Endothelial cell of umbilical vein (primary cell): ENCODE data around the gene FAM120A. TPM values are rescaled to one million over a fixed set of nuclear protein-coding genes. Genes with fewer than 3 reads are reported as not detected.

ENCODE experiments used
- BruUV-seq: library from RNA; stranded (reverse); fragments of 400-500 nt; replicated peaks from 2 replicates; lab custom pipeline; 2021; lab: Mats Ljungman, UMichigan
- CTCF ChIA-PET: fragments of 300-600, 350-600 bp; sonication (Branson Sonifier 250); formaldehyde crosslinking; loops from one replicate; lab custom pipeline; 2021; ENCODE audit warnings: antibody characterized with exemption, inconsistent platforms; lab: Charles Lee
- POLR2A ChIA-PET: fragments of 300-600, 350-600 bp; sonication (Branson Sonifier 250); formaldehyde crosslinking; loops from one replicate; lab custom pipeline; 2021; ENCODE audit warnings: antibody characterized with exemption, inconsistent platforms; lab: Charles Lee
- DNase-seq: peaks from one replicate; pipeline ENCODE4 v3.0.0-alpha.2; 2011; ENCODE audit warnings: low read depth, low spot score
- FAIRE-seq: peaks from 2 replicates; lab custom pipeline; 2011; peaks lifted over from hg19 to GRCh38; lab: Jason Lieb, UNC
- H2AFZ ChIP-seq: 2 replicates; pipeline ENCODE4 v1.6.0; 2012; ENCODE audit warnings: low read depth, low read length, control low read depth, inconsistent platforms
- H3K27ac ChIP-seq: 2 replicates; pipeline ENCODE4 v1.5.1; 2011; ENCODE audit warnings: low read depth, mild to moderate bottlenecking, control low read depth, low read length, moderate library complexity; ENCODE audit not compliant: insufficient read depth
- H3K27me3 ChIP-seq, 2 experiments: 2 replicates each; pipeline versions ENCODE4 v1.6.0 to v1.6.1; 2011; ENCODE audit warnings: low read length in 2 of 2, mixed read lengths in 1 of 2; ENCODE audit not compliant: control insufficient read depth in 2 of 2, insufficient read depth in 2 of 2
- H3K36me3 ChIP-seq, 2 experiments: 2 replicates in 1 of 2; 3 replicates in 1 of 2; pipeline ENCODE4 v1.5.1; 2011; ENCODE audit warnings: low read length in 2 of 2, mild to moderate bottlenecking in 1 of 2, moderate library complexity in 1 of 2; ENCODE audit not compliant: control insufficient read depth in 2 of 2, insufficient read depth in 2 of 2; ENCODE audit errors: extremely low read depth in 1 of 2
- H3K4me1 ChIP-seq: 3 replicates; pipeline ENCODE4 v1.5.1; 2011; ENCODE audit warnings: mild to moderate bottlenecking, low read length; ENCODE audit not compliant: control insufficient read depth, insufficient read depth; ENCODE audit errors: extremely low read depth
- H3K4me2 ChIP-seq: 2 replicates; pipeline ENCODE4 v1.6.1; 2011; ENCODE audit warnings: low read length, control low read depth, mixed read lengths; ENCODE audit not compliant: insufficient read depth
- H3K4me3 ChIP-seq, 3 experiments: fragments of 200-600 bp in 1 of 3; sonication (generic), shearing (Covaris generic) in 1 of 3; replicated peaks in 1 of 3; 2 replicates each; pipeline ENCODE4 v1.5.1; 2011 to 2016; ENCODE audit warnings: control low read depth in 3 of 3, low read length in 3 of 3, mild to moderate bottlenecking in 2 of 3, inconsistent platforms in 1 of 3, low read depth in 1 of 3, moderate library complexity in 1 of 3; ENCODE audit not compliant: insufficient read depth in 1 of 3
- H3K79me2 ChIP-seq: 2 replicates; pipeline ENCODE4 v1.6.0; 2012; ENCODE audit warnings: low read length, inconsistent platforms; ENCODE audit not compliant: control insufficient read depth, insufficient read depth
- H3K9ac ChIP-seq: replicated peaks from 2 replicates; pipeline ENCODE3; 2011; ENCODE audit warnings: low read length, control low read depth; ENCODE audit not compliant: insufficient read depth; ENCODE audit errors: extremely low read depth
- H3K9me1 ChIP-seq: replicated peaks from 3 replicates; pipeline ENCODE4 v1.6.0; 2011; ENCODE audit warnings: mild to moderate bottlenecking, low read length; ENCODE audit not compliant: control insufficient read depth, insufficient read depth; ENCODE audit errors: extremely low read depth
- H3K9me3 ChIP-seq: replicated peaks from 2 replicates; pipeline ENCODE4 v1.5.1; 2012; ENCODE audit warnings: low read length, inconsistent platforms; ENCODE audit not compliant: control insufficient read depth, insufficient read depth
- H4K20me1 ChIP-seq: replicated peaks from 2 replicates; pipeline ENCODE3; 2011; ENCODE audit warnings: mild to moderate bottlenecking, low read length; ENCODE audit not compliant: control insufficient read depth, insufficient read depth; ENCODE audit errors: extremely low read depth
- EZH2 ChIP-seq: IDR thresholded peaks from 2 replicates; pipeline ENCODE4 v1.6.1; 2012; ENCODE audit warnings: borderline replicate concordance, low read depth, mild to moderate bottlenecking, moderate library complexity, low read length, inconsistent platforms; ENCODE audit not compliant: severe bottlenecking
- FOS ChIP-seq: IDR thresholded peaks from 2 replicates; pipeline ENCODE4 v1.6.1; 2011; ENCODE audit warnings: mild to moderate bottlenecking, low read length, moderate library complexity, borderline replicate concordance; ENCODE audit not compliant: insufficient read depth
- GATA2 ChIP-seq: IDR thresholded peaks from 2 replicates; pipeline ENCODE4 v1.7.0; 2011; ENCODE audit warnings: low read depth, mild to moderate bottlenecking, moderate library complexity, mixed read lengths, low read length; ENCODE audit not compliant: insufficient read length, insufficient read depth
- MAX ChIP-seq: IDR thresholded peaks from 2 replicates; pipeline ENCODE4 v1.6.1; 2011; ENCODE audit not compliant: insufficient read depth, insufficient read length
- MYC ChIP-seq: IDR thresholded peaks from one replicate; pipeline ENCODE4 v1.6.1; 2011; ENCODE audit warnings: mild to moderate bottlenecking, low read depth, low read length
- POLR2A ChIP-seq: IDR thresholded peaks from 2 replicates; pipeline ENCODE4 v1.6.1; 2012; ENCODE audit warnings: low read depth, mild to moderate bottlenecking, control low read depth, low read length
- POLR2AphosphoS5 ChIP-seq: IDR thresholded peaks from 2 replicates; pipeline ENCODE4 v1.6.1; 2012; ENCODE audit warnings: low read depth, mild to moderate bottlenecking, control low read depth, low read length, moderate library complexity; ENCODE audit not compliant: insufficient read depth
- dilution Hi-C: fragments of 300-500 bp; cut with MboI; formaldehyde crosslinking; loops from one replicate; pipeline ENCODE4 v1.15.0; 2019; ENCODE audit warnings: low sequenced_read_pairs; ENCODE audit not compliant: extremely low pct_ligation_motif_present
- intact Hi-C: fragments of 100-400 bp; cut with micrococcal nuclease; formaldehyde crosslinking; loops from one replicate; pipeline ENCODE4 v1.10.0; 2022
- polyA plus RNA-seq, 4 experiments: library from polyadenylated mRNA; depleted of rRNA in 3 of 4; stranded (reverse) in 3 of 4; unstranded in 1 of 4; fragments of >200 nt; gene quantifications; 2 replicates each; pipeline versions ENCODE4 v1.2.1 to v1.2.3, GENCODE V29; 2011 to 2012; ENCODE audit warnings: missing spikeins in 1 of 4
- total RNA-seq: library from RNA; stranded (reverse); gene quantifications from 2 replicates; pipeline ENCODE4 v1.2.3, GENCODE V29; 2021
- TF ChIP-seq, protein P1 (sequence below), 2 donors: IDR thresholded peaks; 1 replicate in 1 of 2; 2 replicates in 1 of 2; pipeline ENCODE4 v1.5.1; 2011; ENCODE audit warnings: low read length in 2 of 2, mild to moderate bottlenecking in 2 of 2, moderate library complexity in 2 of 2, control low read depth in 1 of 2, inconsistent platforms in 1 of 2, low read depth in 1 of 2; ENCODE audit not compliant: insufficient read depth in 1 of 2; ENCODE audit errors: extremely low read depth in 1 of 2

Gene FAM120A
- total and polyA plus RNA-seq, 2 donors (not counting 3 experiments of a cell fraction or from before 2014, with no cell fraction given), result 66.8 to 126 TPM

DNA sequence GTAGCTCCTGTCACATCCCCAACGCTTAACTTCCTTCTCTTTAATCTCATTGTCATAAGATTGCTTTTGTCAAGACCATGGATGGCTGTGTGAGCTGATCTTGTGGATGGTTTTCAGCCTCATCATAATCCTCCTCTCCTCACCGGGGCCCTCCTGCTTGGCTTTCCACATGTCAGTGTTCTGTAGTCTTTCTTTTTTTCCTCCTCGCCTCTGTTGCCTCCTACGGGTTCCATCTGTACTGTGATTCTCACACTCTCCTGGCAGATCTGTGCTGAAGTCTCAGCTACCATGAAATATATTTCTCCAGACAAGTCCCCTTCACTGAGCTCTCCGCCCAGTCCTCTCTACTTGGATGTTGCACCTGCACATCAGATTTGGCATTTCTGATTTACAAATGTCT lies 36.8 kb downstream of the FAM120A start:
- ChIA-PET CTCF (interaction anchor here (1.2 kb wide), 1 partner anchor 11 kb away, joined by 5 read pairs; no protein-coding TSS in a partner anchor), POLR2A (no interaction called here)
- Histone ChIP-seq H3K9ac (no peak overlapping the region), H3K79me2 (peaks cover 82% of the 10 kb centered on the region), H3K4me1 (peaks cover 12% of the 10 kb centered on the region), H3K27me3 (no peaks in the 10 kb centered on the region), H3K4me2 (no peak overlapping the region), H3K36me3 (peaks cover 0 to 3% of the 10 kb centered on the region in 2 experiments), H3K27ac (no peak overlapping the region), H3K9me3 (no peaks in the 10 kb centered on the region), H2AFZ (no peak overlapping the region), H3K9me1 (no peaks in the 10 kb centered on the region), H4K20me1 (no peaks in the 10 kb centered on the region), H3K4me3 (no peak overlapping the region)
- no TSS peak for BruUV-seq
- FAIRE-seq (no peak), DNase-seq (no peak)
- dilution Hi-C loops (no loop called here), intact Hi-C loops (no loop called here)
- TF ChIP-seq FOS, result no peak
- TF ChIP-seq POLR2AphosphoS5, result no peak
- no peak for TF ChIP-seq GATA2
- TF ChIP-seq MYC, result no peak
- TF ChIP-seq EZH2, result no peak
- TF ChIP-seq, protein P1, sequence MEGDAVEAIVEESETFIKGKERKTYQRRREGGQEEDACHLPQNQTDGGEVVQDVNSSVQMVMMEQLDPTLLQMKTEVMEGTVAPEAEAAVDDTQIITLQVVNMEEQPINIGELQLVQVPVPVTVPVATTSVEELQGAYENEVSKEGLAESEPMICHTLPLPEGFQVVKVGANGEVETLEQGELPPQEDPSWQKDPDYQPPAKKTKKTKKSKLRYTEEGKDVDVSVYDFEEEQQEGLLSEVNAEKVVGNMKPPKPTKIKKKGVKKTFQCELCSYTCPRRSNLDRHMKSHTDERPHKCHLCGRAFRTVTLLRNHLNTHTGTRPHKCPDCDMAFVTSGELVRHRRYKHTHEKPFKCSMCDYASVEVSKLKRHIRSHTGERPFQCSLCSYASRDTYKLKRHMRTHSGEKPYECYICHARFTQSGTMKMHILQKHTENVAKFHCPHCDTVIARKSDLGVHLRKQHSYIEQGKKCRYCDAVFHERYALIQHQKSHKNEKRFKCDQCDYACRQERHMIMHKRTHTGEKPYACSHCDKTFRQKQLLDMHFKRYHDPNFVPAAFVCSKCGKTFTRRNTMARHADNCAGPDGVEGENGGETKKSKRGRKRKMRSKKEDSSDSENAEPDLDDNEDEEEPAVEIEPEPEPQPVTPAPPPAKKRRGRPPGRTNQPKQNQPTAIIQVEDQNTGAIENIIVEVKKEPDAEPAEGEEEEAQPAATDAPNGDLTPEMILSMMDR (IDR thresholded peaks at IDR 0.05; ENCODE audit: extremely low read depth in 1 of 2, insufficient read depth in 1 of 2, low read depth in 1 of 2, low read length in 2 of 2), result no peak
- no peak for TF ChIP-seq MAX
- TF ChIP-seq POLR2A, result no peak
